Measurements from ENCODE around the gene NOL4L. TPM values are rescaled to one million over a fixed set of nuclear protein-coding genes. Genes with fewer than 3 reads are reported as not detected.

The NOL4L gene
- polyA plus RNA-seq, 1 donor (not counting 4 experiments of a cell fraction or from before 2014, with no cell fraction given), result 1.0 TPM

- dilution Hi-C loops (cut with MboI; ENCODE audit: extremely low pct_ligation_motif_present, low sequenced_read_pairs), result no loop called here
- peaks cover 21% of the 10 kb centered on the region for H3K79me2 ChIP-seq (ENCODE audit: control insufficient read depth, insufficient read depth, low read length)
- FAIRE-seq (no peak), DNase-seq (ENCODE audit: low read depth, low spot score) (no peak)
- H3K9me1 ChIP-seq (ENCODE audit: control insufficient read depth, extremely low read depth, insufficient read depth, low read length), result no peaks in the 10 kb centered on the region
- no peaks in the 10 kb centered on the region for H4K20me1 ChIP-seq (ENCODE audit: control insufficient read depth, extremely low read depth, insufficient read depth, low read length)
- no peaks in the 10 kb centered on the region for H3K4me1 ChIP-seq (ENCODE audit: control insufficient read depth, extremely low read depth, insufficient read depth, low read length)
- no peak overlapping the region for H3K9ac ChIP-seq (ENCODE audit: control insufficient read depth, extremely low read depth, insufficient read depth, low read length)
- H3K27ac ChIP-seq (ENCODE audit: control insufficient read depth, insufficient read depth, low read length), result no peak overlapping the region
- no peaks in the 10 kb centered on the region for H3K9me3 ChIP-seq (ENCODE audit: control insufficient read depth, low read depth, low read length)
- TF ChIP-seq EZH2 (IDR thresholded peaks at IDR 0.05; ENCODE audit: low read length), result no peak
- no peak for TF ChIP-seq CTCF (optimal IDR thresholded peaks at IDR 0.05 in 1 of 3, IDR thresholded peaks at IDR 0.05 in 1 of 3, conservative IDR thresholded peaks at IDR 0.05 in 1 of 3; ENCODE audit: extremely low read depth in 1 of 3, insufficient read depth in 2 of 3, low read length in 3 of 3)
- no peaks in the 10 kb centered on the region for H3K27me3 ChIP-seq (ENCODE audit: control insufficient read depth, extremely low read depth, insufficient read depth, low read length)
- H2AFZ ChIP-seq (ENCODE audit: control insufficient read depth, low read length), result no peak overlapping the region
- H3K36me3 ChIP-seq (ENCODE audit: control insufficient read depth in 2 of 2, extremely low read depth in 1 of 2, insufficient read depth in 2 of 2, low read length in 2 of 2), result no peaks in the 10 kb centered on the region
- H3K4me2 ChIP-seq (ENCODE audit: control insufficient read depth, extremely low read depth, insufficient read depth, low read depth, low read length), result no peak overlapping the region
- no peak overlapping the region for H3K4me3 ChIP-seq (ENCODE audit: control insufficient read depth in 2 of 3, extremely low read depth in 1 of 3, insufficient read depth in 2 of 3, low read depth in 1 of 3, low read length in 3 of 3)
Observed at GRCh38 chr20:32416206-32416605, 168.9 kb downstream of the NOL4L start.

- Histone ChIP-seq H3K27ac (ENCODE audit: control insufficient read depth, insufficient read depth, low read length) (no peak overlapping the region), H4K20me1 (ENCODE audit: control insufficient read depth, extremely low read depth, insufficient read depth, low read length) (no peaks in the 10 kb centered on the region), H3K4me3 (ENCODE audit: control insufficient read depth in 2 of 3, extremely low read depth in 1 of 3, insufficient read depth in 2 of 3, low read depth in 1 of 3, low read length in 3 of 3) (no peak overlapping the region), H3K4me1 (ENCODE audit: control insufficient read depth, extremely low read depth, insufficient read depth, low read length) (no peaks in the 10 kb centered on the region), H3K36me3 (ENCODE audit: control insufficient read depth in 2 of 2, extremely low read depth in 1 of 2, insufficient read depth in 2 of 2, low read length in 2 of 2) (no peaks in the 10 kb centered on the region), H3K79me2 (ENCODE audit: control insufficient read depth, insufficient read depth, low read length) (peaks cover 22% of the 10 kb centered on the region), H3K9ac (ENCODE audit: control insufficient read depth, extremely low read depth, insufficient read depth, low read length) (no peak overlapping the region), H3K9me3 (ENCODE audit: control insufficient read depth, low read depth, low read length) (no peaks in the 10 kb centered on the region), H2AFZ (ENCODE audit: control insufficient read depth, low read length) (no peak overlapping the region), H3K4me2 (ENCODE audit: control insufficient read depth, extremely low read depth, insufficient read depth, low read depth, low read length) (no peak overlapping the region), H3K27me3 (ENCODE audit: control insufficient read depth, extremely low read depth, insufficient read depth, low read length) (no peaks in the 10 kb centered on the region), H3K9me1 (ENCODE audit: control insufficient read depth, extremely low read depth, insufficient read depth, low read length) (no peaks in the 10 kb centered on the region)
- DNase-seq (ENCODE audit: low read depth, low spot score), result no peak
- TF ChIP-seq EZH2 (IDR thresholded peaks at IDR 0.05; ENCODE audit: low read length) (no peak), CTCF (optimal IDR thresholded peaks at IDR 0.05 in 1 of 3, IDR thresholded peaks at IDR 0.05 in 1 of 3, conservative IDR thresholded peaks at IDR 0.05 in 1 of 3; ENCODE audit: extremely low read depth in 1 of 3, insufficient read depth in 2 of 3, low read length in 3 of 3) (no peak)
- no peak for FAIRE-seq
- dilution Hi-C loops (cut with MboI; ENCODE audit: extremely low pct_ligation_motif_present, low sequenced_read_pairs), result no loop called here
Observed at GRCh38 chr20:32415494-32415893, 169.6 kb downstream of the NOL4L start.

Measured in keratinocyte (primary cell).